Pancreas (tissue), 10 donors: ENCODE data around the gene SMARCA2. TPM values are rescaled to one million over a fixed set of nuclear protein-coding genes. Genes with fewer than 3 reads are reported as not detected.

Source experiments
- ATAC-seq, 4 donors: fragments of 200-7000 bp; cut with Tn5 transposase; one replicate each; pipeline versions ENCODE4 v1.8.0 to v1.9.1; 2020; ENCODE audit warnings: mild to moderate bottlenecking in 4 of 4, moderate library complexity in 4 of 4
- DNase-seq, 6 donors: peaks; one replicate each; pipeline ENCODE4 v3.0.0-alpha.2; 2020
- FAIRE-seq: peaks from 2 replicates; lab custom pipeline; 2012; peaks lifted over from hg19 to GRCh38; lab: Jason Lieb, UNC
- H3K27ac ChIP-seq, 4 donors: fragments of 200-600 bp; sonication (generic); 1 replicate in 3 of 4; 2 replicates in 1 of 4; pipeline versions ENCODE4 v1.5.0 to v1.8.0; 2020
- H3K27me3 ChIP-seq, 4 donors: fragments of 200-600 bp; one replicate each; pipeline ENCODE4 v1.8.0; 2021
- H3K36me3 ChIP-seq, 3 donors: fragments of 200-600 bp; sonication (generic) in 1 of 3; one replicate each; pipeline versions ENCODE4 v1.5.0 to v1.8.0; 2020 to 2021
- H3K4me1 ChIP-seq, 3 donors: fragments of 200-600 bp; one replicate each; pipeline ENCODE4 v1.8.0; 2021
- H3K4me3 ChIP-seq, 4 donors: fragments of 200-600 bp; sonication (generic) in 2 of 4; one replicate each; pipeline versions ENCODE4 v1.5.0 to v1.8.0; 2020 to 2021
- H3K9me3 ChIP-seq, 4 donors: fragments of 200-600 bp; one replicate each; pipeline ENCODE4 v1.8.0; 2021
- CTCF ChIP-seq, 4 donors: fragments of 200-600 bp; sonication (generic) in 3 of 4; IDR thresholded peaks; one replicate each; pipeline versions ENCODE4 v1.5.0 to v1.8.0; 2021; ENCODE audit warnings: antibody characterized with exemption in 4 of 4
- WGBS, 2 donors: extraction: QIAGEN DNeasy Blood & Tissue Kit; methylation state at CpG; one replicate each; pipeline ENCODE4 v1.1.7; 2013; 5-methylcytosine and 5-hydroxymethylcytosine counted together
- intact Hi-C, 3 donors: fragments of 100-400 bp; cut with DNase I; formaldehyde crosslinking; loops; one replicate each; pipeline versions ENCODE4 v1.11.1 to v1.14.2; 2022
- polyA plus RNA-seq, 2 donors: library from polyadenylated mRNA; stranded (reverse); fragments of 200-250 nt; gene quantifications; one replicate each; pipeline ENCODE4 v1.2.3, GENCODE V29; 2013
- total RNA-seq, 6 donors: library from RNA; stranded (reverse); fragmentation: NEBNext Ultra II Directional in 4 of 6; extraction: Animal tissue kit (Norgen Biotek cat#: 25700) in 4 of 6; gene quantifications; one replicate each; pipeline versions ENCODE4 v1.2.1 to v1.2.4, GENCODE V29; 2021 to 2023
- donor health status: healthy with polysubstance abuse.
- donor health status: DM: no; HTN: no; CAD: no; lungs with moderate emphysema.
- donor health status: DM: no; HTN: no; CAD: no.
- donor health status: control.
- donor health status: control.
- donor health status: Bipolar disorder and iron deficiency.
- donor health status: DM: yes; HTN: yes; CAD: no.
- donor health status: DM: no; HTN: no; CAD: no.
- donor health status: DM: no; HTN: no; CAD: no.
- donor health status: DM: yes; HTN: yes; CAD: no.

Gene SMARCA2
- total and polyA plus RNA-seq, 8 donors, result 21.7 to 91.4 (median 64.6) TPM

- H3K27ac ChIP-seq, result no peak overlapping the region
- no peaks in the 10 kb centered on the region for H3K27me3 ChIP-seq
- H3K4me1 ChIP-seq, result no peaks in the 10 kb centered on the region
- intact Hi-C loops, result loop anchor here in 1 of 3 donors (10.0 kb wide), 1 partner anchor 590 kb away; no protein-coding TSS in a partner anchor
- WGBS, 2 donors, result 69 to 79% methylated on average over 2 of the region's 2 CpGs
- peaks cover 0 to 2% (median 0%) of the 10 kb centered on the region in 3 donors for H3K36me3 ChIP-seq
- H3K4me3 ChIP-seq, result no peak overlapping the region
- no peak for ATAC-seq
- no peaks in the 10 kb centered on the region for H3K9me3 ChIP-seq
- no peak for FAIRE-seq
- DNase-seq, result no peak
- TF ChIP-seq CTCF (IDR thresholded peaks at IDR 0.05), result no peak
Observed at GRCh38 chr9:2134391-2134790, 119.2 kb downstream of the SMARCA2 start.

- peak in 1 of 4 donors; percentile 45 for ATAC-seq
- 90 to 92% methylated on average over 4 of the region's 4 CpGs for WGBS, 2 donors
Observed at GRCh38 chr9:2138646-2139045, 123.5 kb downstream of the SMARCA2 start.

GRCh38 chr9:2140600-2141223, 125.6 kb downstream of the SMARCA2 start:
- intact Hi-C loops, result no loop called here
- DNase-seq, result no peak

More at GRCh38 chr9:2138646-2139045, 123.5 kb downstream of the SMARCA2 start:
- Histone ChIP-seq H3K36me3 (peaks cover 0 to 2% (median 0%) of the 10 kb centered on the region in 3 donors), H3K27ac (no peak overlapping the region), H3K9me3 (no peaks in the 10 kb centered on the region), H3K4me3 (no peak overlapping the region), H3K27me3 (no peaks in the 10 kb centered on the region), H3K4me1 (peaks cover 0 to 8% (median 0%) of the 10 kb centered on the region in 3 donors)
- no peak for DNase-seq
- no peak for TF ChIP-seq CTCF (IDR thresholded peaks at IDR 0.05)
- no peak for FAIRE-seq
- intact Hi-C loops, result loop anchor here in 1 of 3 donors (10.0 kb wide), 1 partner anchor 586 kb away; no protein-coding TSS in a partner anchor

GRCh38 chr9:2142212-2142611, 127.1 kb downstream of the SMARCA2 start:
- intact Hi-C loops, result no loop called here
- no peaks in the 10 kb centered on the region for H3K9me3 ChIP-seq
- no peaks in the 10 kb centered on the region for H3K36me3 ChIP-seq
- DNase-seq (no peak), ATAC-seq (no peak), FAIRE-seq (no peak)
- H3K27me3 ChIP-seq, result no peaks in the 10 kb centered on the region
- TF ChIP-seq CTCF (IDR thresholded peaks at IDR 0.05), result no peak
- WGBS, 2 donors, result 79 to 82% methylated on average over 1 of the region's 1 CpG
- no peak overlapping the region for H3K27ac ChIP-seq
- no peak overlapping the region for H3K4me3 ChIP-seq
- H3K4me1 ChIP-seq, result peaks cover 0 to 8% (median 0%) of the 10 kb centered on the region in 3 donors

More at GRCh38 chr9:2140600-2141223, 125.6 kb downstream of the SMARCA2 start:
- H3K4me3 ChIP-seq, result no peak overlapping the region
- no peaks in the 10 kb centered on the region for H3K9me3 ChIP-seq
- FAIRE-seq (no peak), ATAC-seq (peak in 1 of 4 donors; percentile 22)
- no peak overlapping the region for H3K27ac ChIP-seq
- H3K27me3 ChIP-seq, result no peaks in the 10 kb centered on the region
- H3K36me3 ChIP-seq, result no peaks in the 10 kb centered on the region
- WGBS, 2 donors, result 94 to 96% methylated on average over 4 of the region's 4 CpGs
- peaks cover 0 to 8% (median 0%) of the 10 kb centered on the region in 3 donors for H3K4me1 ChIP-seq
- no peak for TF ChIP-seq CTCF (IDR thresholded peaks at IDR 0.05)

- 96 to 97% methylated on average over 3 of the region's 3 CpGs for WGBS, 2 donors
- peaks cover 0 to 8% (median 0%) of the 10 kb centered on the region in 3 donors for H3K4me1 ChIP-seq
- intact Hi-C loops, result no loop called here
- no peaks in the 10 kb centered on the region for H3K36me3 ChIP-seq
- FAIRE-seq (no peak), ATAC-seq (no peak), DNase-seq (no peak)
- no peaks in the 10 kb centered on the region for H3K9me3 ChIP-seq
- H3K27me3 ChIP-seq, result no peaks in the 10 kb centered on the region
- no peak overlapping the region for H3K27ac ChIP-seq
- no peak overlapping the region for H3K4me3 ChIP-seq
- TF ChIP-seq CTCF (IDR thresholded peaks at IDR 0.05), result no peak
Observed at GRCh38 chr9:2144619-2145018, 129.5 kb downstream of the SMARCA2 start.
